NCI-H146 treated with DMSO at 0.1 percent for 48 hours (cell line): ENCODE measurements around the gene SLC1A2.

Experiments
- DNase-seq: peaks from one replicate; lab custom pipeline; 2025; ENCODE audit not compliant: unreplicated experiment; lab: John Stamatoyannopoulos, UW

The SLC1A2 gene

DNA sequence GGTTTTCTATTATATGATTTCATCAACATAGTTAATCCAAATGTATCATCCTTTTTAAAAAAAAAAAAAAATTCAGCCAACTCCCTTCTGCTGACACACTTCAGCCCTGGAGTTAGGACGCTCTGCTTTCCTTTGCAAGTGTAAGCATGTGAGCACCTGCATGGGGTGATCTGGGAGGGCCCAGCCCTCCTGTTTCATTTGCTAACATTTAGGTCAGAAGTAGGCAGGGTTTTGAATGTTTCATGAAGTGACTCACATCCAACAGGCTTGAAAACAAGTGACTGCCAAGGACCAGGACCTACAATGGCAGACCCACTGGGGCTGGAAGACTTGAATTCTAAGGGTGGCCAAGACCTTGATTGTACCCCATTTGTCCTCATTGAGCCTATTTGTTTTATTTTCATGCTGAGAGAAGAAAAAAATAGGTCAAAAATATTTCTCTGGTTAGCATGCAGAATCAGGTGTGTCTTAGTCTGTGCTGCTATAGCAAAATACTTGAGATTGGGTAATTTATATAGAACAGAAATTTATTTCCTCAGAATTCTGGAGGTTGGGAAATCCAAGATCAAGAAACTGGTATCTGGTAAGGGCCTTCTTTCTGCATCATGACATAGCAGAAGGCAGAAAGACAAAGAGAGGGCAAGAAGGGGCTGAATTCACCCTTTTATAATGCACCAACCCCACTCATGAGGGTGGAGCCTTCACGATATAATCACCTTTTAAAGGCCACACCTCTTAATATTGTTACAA is 142.8 kb downstream of the SLC1A2 start:
- no peak for DNase-seq

DNA sequence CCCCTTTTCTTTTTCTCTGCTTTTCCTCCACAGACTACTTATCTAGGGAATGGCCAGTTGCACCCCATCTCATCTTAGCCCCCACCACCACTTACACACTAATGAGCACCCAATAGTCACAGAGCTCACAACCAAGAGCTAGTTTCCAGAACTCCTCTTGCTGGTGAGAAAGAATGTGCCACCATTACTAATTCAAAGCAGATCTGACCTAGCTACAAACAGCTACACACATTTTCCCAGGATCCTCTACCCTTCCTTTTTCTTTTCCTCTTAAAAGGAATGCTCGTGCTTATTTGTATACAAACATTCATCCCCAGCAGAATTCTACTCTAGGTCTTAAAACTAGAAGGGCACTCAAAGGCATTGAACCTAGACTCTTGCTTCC is 143.6 kb downstream of the SLC1A2 start:
- DNase-seq = no peak

DNA sequence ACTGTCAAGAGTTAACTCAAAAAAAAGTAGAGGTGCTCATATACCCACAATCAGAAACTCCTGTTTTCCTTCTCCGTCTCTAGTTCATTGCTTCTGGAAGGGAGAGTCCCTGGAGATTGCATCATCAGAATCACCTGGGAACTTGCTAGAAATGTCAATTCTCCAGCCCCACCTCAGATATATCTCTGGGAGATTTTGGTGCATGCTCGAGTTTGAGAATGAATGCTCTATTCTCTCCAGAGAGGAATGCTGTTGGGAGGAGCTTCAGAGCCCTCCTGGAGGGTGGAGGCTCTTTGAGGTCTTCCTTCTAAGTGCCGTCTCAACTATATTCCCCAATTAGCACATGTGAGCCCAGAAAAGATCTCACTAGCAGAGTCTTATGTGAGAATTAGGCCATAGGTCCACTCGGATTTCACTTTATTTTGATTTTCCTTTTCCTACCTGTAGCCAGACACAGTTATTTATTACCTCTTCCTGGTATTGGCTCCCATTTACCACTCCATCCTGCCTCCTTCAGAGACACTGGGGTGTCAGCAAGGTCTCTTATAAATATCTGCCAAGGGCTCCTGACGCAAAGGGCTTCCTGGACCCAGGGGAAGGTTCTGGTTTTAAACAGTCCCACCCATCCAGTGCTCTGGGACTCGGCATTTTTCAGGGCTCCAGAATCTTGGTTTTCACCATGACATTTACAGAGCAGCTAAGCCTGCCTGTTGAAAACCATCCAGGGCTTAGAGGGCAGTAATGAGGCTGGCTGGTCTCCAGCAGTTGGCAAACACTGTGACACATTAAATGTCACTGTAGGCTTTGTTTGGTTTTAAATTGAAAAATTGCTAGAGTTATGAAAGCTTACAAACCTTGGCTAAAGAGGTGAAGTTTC is 144.2 kb downstream of the SLC1A2 start:
- DNase-seq = no peak

DNA sequence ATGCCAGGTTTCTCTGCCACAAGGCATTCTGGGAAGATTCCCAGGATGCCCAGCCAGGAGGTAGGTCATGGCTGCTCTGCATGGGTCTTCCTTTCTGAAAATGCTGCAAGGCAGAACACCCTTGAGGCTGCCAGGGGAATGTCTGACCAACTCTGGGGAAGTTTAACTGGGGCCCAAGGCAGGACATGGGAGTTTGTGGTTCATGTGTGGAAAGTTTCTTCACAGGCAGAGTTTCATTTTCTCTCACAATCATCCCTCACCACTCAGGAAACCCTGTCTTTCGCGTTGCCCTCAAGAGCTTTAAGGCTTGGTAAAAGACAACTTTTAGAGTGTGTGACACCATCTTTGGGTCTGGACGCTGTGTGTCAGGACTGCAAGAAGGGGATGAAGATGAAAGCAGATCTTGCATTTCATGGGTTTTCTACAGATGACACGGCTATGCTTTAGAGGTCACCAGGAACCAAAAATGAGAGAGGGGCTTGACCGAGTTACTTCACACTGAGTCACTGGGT is 146.9 kb downstream of the SLC1A2 start:
- DNase-seq = no peak

DNA sequence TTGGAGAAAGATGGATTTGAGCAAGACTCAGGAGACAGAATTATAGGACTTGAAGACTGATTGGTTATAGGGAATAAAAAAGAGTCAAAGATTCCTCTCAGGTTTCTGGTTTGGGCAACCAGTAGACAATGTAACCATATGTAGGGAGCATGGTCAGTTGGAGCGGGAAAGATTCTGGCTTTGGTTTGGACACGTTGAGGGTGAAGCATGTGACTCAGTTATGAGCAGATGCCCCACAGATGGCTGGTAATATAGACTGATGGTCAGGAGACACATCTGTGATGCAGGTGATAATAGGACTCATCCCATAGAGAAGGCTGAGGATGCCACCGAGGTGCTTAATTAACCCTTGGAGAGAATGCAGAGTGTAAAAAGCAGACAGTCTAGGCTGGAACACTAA is 148.3 kb downstream of the SLC1A2 start:
- DNase-seq = no peak

DNA sequence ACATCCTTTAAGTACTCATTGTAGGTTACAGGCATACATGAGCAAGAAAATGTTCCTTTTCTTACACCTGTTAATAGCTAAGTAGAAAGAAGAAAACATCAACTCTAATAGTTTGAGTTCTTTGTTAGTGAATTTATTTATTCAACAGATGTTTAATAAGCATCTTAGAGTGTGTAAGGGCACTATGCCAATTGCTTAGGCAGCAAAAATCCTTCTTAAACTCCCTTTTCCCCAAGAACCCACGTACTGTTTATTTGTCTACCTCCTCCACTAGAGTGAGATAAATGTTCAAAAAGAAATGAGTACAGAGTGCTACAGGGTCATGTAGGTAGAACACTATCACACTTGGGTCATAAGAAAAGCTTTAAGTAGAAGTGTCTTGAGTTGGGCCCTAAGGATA is 149.0 kb downstream of the SLC1A2 start:
- no peak for DNase-seq

DNA sequence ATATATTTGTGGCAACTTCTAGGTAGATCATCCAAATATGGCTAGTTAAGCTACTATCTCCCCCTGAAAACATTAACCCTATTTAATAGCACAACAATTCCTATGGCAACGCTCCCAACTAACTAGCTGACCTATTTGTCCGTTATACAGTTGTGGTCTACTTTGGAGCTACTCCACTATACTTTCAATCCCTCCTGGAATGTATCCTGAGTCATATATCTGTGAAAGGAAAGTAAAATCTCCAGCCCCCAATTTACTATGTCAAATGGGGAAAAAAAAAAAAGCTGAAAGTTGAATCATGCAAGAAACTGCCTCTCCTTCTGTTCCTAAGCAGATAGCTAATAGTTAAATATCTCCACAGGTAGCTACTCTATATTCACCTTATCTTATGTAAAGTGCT is 151.9 kb downstream of the SLC1A2 start:
- DNase-seq = no peak

DNA sequence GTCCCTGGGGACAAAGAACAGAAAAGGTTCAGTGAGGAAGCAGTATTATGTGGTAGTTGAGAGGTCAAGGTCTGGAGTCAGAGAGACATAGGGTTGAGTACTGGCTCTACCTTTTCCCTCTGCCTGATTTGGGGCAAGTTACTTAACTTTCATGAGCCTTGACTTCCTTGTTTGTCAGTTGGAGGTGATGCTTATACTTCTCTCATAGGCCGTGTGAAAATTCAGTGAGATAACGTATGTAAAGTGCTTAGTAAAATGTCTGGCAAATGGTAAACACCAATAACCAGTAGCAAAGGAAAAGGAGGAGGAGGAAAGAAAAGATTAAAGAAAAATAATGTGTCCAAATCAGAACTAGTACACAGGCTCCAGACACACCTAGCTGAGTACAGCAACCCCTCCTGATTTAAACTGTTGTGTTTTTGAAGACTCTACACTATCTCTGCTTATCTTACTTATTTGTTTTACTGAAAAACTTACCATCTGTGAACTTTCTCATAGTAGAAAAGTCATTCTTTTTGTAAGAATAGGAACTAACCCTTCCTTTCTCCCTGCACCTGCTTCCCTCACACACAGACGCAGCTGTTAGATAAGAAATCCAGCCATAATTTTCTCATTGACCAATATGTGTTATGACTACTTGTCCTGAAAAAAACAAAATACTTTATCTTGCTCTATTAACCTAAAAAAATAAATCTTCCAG is 153.5 kb downstream of the SLC1A2 start:
- DNase-seq = no peak

DNA sequence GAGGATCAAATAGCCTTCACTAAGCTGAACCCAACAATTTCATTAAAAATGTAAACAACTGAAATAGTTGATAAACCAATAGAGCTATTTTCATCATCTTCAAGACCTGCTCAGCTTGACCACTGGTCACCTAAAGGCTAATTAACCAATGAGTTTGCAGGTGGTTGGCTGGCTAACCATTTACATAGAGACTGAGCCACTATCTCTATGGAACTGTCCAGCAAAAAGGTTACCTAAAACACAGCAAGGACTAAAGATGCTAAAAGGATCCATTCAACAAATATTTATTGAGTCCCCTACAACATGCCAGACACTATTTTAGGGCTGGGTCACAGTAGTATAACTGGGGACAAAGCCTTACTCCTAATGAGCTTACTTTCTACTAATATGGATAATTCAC is 156.6 kb downstream of the SLC1A2 start:
- no peak for DNase-seq

DNA sequence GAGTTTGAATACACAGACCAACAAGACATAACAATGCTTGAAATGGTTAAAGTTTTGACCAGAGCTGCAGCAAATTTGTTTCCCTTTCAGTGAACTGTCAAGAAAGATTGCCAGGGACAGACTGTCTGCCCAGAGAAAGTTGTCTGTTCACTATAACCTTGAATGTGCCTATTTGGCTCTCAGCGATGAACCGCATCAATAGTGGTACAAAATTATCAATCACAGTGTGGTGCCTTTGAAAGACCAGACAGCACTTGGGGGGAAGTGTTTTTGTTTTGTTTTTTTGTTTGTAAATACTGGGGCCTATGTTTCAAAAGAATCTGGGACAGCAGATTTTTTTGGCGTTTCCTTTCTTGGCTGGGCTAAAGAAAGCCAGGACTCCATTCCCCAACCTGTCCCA is 157.3 kb downstream of the SLC1A2 start:
- DNase-seq = no peak

DNA sequence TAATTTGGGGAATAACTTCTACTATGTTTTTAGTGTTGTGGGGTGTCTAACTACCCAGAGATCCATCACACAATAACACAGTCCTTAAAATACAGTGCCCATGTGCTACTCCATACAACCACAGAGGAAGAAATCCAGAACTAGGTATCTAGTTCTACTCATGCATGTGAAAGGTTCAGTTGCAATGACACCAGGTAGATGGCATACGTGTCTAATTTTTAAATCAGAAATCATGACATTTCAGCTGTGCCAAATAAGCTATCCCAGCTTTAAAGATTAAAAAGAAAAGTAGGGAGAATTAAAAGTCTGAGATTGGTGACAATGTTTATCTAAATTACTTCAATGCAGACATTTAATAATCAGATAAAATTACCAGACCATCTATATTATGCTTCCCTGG is 158.2 kb downstream of the SLC1A2 start:
- DNase-seq = no peak

DNA sequence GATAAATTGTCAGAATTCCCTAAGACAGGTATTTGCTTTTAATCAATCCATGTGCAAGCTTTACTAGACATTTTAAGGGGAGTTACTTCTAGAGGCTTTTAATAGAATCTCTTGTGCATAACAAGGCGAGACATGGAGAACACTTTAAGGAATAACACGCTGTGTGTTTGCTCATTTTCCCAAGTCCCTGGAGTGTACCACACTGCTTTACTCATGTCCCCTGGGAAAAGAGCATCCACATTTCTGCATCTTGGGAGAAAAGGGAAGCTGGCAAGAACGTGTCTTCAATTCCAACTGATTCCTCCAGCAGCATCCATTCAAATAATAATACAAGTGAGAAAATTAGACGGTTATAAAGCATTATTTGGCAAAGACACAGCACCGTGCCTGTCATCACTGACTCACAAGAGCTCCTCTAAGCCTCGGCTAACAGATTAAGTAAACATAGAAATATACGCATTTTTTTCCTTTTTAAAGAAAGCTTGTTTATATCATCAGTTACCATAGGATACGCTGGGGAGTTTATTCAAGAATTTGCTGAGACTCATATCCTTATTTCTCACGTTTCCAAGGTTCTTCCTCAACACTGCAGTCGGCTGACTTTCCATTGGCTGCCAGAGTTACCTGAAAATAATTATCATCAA is 158.9 kb downstream of the SLC1A2 start:
- DNase-seq = no peak

DNA sequence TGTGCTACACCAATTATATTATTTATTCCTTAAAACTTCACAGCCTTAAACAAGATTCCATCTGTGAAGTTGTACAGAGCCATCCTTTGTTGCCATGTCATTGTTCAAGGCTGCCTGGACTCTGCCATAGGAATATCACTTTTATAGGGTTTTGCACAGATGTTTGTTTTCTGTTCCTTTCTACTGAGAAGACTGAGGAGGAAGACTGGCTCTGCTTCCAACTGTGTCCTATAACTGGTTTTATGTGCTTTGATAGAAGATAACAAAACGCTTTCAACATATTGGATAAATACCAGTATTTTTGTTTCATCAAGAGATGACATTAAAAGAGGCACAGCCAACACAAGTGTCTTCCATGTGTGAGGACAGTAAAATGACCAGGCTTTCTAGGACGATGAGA is 159.8 kb downstream of the SLC1A2 start:
- no peak for DNase-seq

DNA sequence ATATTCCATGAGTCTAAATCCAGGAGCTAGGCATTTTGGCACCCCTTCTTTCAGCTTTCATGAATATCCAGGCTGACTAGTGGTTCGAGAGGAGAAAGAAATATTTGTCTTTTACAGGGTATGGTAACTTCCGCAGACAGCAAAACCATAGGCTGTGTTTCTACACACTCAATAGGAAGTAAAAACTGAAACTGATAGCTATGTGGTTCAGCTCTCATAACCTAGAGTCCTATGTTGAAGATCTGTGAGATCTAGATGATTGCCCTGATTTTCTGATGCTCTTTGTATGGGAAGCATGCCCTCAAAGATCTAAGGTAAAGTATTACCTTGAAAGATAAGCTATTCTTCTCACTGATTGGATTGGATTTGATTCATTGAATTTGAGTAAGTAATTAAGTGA is 162.1 kb downstream of the SLC1A2 start:
- DNase-seq = no peak

DNA sequence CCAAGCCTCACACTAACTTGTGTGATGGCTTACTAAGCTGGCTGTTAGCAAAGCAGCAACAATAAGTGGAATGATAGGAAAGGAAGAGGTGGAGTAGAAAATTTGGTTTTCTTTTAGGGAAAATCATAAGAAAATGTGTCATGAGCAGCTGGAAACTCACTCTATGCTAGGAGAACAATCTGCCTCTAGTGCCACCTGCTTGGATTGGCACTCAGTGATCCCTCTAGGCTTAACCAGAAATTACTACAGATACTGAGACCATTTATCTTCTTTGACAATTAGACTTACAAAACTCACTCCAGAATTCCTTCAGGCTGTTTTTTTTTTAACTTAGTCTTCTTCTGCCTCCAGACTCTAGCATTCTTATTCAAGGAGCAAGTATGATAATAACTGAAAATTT is 163.1 kb downstream of the SLC1A2 start:
- DNase-seq = no peak

DNA sequence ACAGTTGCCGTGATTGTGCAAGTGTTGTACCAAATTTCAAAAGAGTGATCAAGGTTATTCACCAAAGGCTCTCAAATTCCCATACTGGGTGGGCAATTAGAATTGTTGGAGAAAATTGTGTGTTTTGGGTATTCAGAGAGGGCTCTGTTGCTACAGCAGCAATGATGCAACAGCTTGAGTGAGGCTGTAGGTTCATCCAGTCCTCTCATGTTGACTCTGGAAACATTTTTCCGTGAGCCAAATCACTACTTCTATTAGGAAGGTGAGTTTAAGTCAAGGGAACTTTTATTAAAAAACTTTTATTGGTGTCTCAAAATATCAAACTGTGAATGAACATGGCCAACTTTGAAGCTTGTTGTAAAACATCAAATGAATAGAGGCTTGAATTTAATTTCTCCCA is 163.8 kb downstream of the SLC1A2 start:
- DNase-seq = no peak

DNA sequence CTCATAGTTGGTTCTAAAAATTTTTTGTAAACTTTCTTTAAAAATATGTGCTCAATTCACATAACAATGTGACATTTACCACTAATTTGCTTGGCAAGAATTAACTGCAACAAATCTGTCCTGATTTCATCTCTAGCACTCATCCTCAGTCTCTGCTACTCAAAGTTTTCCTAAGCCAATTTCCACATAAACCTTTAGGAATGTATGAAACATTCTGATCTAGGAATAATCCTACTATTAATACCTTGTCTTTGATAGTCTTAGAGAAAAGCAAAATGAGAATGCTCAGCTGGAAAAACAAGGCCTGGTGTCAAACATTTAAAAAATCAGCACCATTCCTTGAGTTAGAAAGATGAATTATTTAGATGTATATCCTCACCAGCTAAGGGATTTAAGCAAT is 166.1 kb downstream of the SLC1A2 start:
- DNase-seq = no peak

DNA sequence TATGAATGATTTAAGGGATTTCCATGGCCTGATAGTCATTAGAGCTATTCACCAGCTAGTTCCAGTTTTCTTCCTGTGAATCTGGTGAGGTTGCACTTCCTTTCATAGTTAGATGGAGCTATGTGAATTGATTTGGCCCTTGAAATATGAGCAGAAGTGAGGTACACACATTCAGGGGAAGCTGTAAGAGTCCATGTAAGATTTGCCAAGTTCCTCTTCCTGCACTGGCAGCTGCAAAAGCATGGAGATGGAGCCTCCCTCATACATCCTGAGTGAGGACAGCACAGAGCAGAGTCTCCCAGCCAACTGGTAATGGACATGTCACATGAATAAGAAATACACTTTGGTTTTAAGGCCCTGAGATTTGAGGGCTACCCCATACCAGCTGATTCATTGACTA is 168.7 kb downstream of the SLC1A2 start:
- DNase-seq = no peak

DNA sequence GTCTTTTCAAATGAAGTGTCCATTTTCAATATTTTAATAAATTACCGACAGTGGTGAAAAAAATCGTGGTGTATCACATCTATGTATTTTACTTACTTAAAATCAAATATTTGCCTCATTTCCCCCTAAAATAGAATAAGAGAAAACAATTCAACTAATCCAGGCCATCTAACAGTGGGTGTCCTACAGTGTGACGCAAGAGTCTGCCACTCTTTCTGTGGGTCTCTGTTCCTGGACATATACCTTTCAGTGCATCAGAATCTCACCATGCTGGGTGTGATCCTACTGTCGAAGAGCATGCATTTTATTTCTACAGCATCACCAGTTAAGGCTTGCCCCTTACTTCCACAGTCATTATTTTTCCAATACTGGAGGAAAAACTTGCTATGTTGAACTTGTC is 169.2 kb downstream of the SLC1A2 start:
- DNase-seq = no peak

DNA sequence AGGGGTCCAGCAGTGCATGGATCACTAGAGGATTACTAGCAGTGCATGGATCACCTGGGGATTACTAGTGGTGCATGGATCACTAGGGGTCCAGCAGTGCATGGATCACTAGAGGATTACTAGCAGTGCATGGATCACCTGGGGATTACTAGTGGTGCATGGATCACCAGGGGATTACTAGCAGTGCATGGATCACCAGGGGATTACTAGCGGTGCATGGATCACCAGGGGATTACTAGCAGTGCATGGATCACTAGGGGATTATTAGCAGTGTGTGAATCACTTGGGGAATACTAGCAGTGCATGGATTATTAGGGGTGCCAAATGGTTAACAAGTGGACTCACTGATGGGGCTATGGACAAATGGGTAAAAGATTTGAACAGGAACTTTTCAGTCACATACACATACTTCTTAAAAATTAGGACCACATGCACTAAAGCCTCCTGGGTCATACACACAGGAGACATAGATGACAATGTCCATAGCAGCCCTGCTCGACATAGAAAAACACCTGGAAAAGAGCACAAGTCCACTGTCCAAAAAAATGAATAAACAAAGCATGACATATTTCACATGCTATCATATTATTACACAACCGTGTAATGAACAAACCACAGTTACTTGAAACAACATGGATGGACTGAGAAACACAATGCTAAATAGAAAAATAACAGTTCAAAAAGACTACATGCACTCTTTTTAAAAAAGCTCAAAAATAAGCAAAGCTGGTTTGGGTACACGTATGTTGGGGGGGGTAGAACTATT is 170.6 kb downstream of the SLC1A2 start:
- DNase-seq = no peak

DNA sequence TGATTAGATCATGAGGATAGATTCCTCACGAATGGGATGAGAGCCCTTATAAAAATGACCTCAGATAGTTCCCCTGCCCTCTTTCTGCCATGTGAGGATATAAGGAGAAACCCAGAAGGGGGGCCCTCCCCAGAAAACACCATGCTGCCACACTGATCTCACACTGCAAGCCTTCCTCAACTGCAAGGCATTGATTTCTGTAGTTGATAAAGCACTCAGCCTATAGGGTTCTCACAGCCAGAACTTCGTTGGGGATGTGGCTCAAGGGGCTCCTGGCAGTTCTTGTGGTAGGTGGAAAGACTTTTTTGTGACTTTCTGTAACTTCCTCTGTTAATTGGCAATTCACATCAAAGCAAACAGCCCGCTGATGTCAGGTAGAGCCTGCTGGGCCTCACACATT is 171.5 kb downstream of the SLC1A2 start:
- DNase-seq = no peak
